H1 (cell line): ENCODE results near the gene IGLL5. TPM values are rescaled to one million over a fixed set of nuclear protein-coding genes. Genes with fewer than 3 reads are reported as not detected.

Experiments
- CTCF ChIA-PET: fragments of 300-600 bp; sonication (Branson Sonifier 250); formaldehyde crosslinking; loops from one replicate; lab custom pipeline; 2021; ENCODE audit not compliant: partially characterized antibody; lab: Charles Lee
- POLR2A ChIA-PET: fragments of 300-600 bp; sonication (Branson Sonifier 250); formaldehyde crosslinking; loops from one replicate; lab custom pipeline; 2021; ENCODE audit warnings: inconsistent platforms; ENCODE audit not compliant: partially characterized antibody; lab: Charles Lee
- DNase-seq, 2 experiments: peaks; one replicate each; pipeline versions ENCODE4 v3.0.0 to v3.0.0-alpha.2; 2010 to 2022; ENCODE audit warnings: low spot score in 2 of 2, low read depth in 1 of 2, mixed read lengths in 1 of 2
- FAIRE-seq: peaks from 2 replicates; lab custom pipeline; 2011; peaks lifted over from hg19 to GRCh38; lab: Jason Lieb, UNC
- H2AFZ ChIP-seq: 2 replicates; pipeline ENCODE4 v1.8.1; 2012; ENCODE audit warnings: low read length, inconsistent platforms
- H2AK5ac ChIP-seq: 2 replicates; pipeline ENCODE4 v1.6.1; 2013; ENCODE audit warnings: low read depth, low read length
- H2BK120ac ChIP-seq: replicated peaks from 2 replicates; pipeline ENCODE3; 2013; ENCODE audit warnings: low read depth, low read length, inconsistent platforms
- H2BK12ac ChIP-seq: 2 replicates; pipeline ENCODE4 v1.6.1; 2013; ENCODE audit warnings: low read depth, low read length
- H2BK15ac ChIP-seq: 2 replicates; pipeline ENCODE4 v1.6.1; 2013; ENCODE audit warnings: low read length
- H2BK20ac ChIP-seq: 2 replicates; pipeline ENCODE4 v1.6.1; 2013; ENCODE audit warnings: low read length
- H2BK5ac ChIP-seq: 2 replicates; pipeline ENCODE4 v1.6.1; 2013; ENCODE audit warnings: low read depth, low read length
- H3K14ac ChIP-seq: 2 replicates; pipeline ENCODE4 v1.6.1; 2013; ENCODE audit warnings: inconsistent platforms; ENCODE audit not compliant: insufficient read length
- H3K18ac ChIP-seq: 2 replicates; pipeline ENCODE4 v1.6.1; 2013; ENCODE audit warnings: low read length; ENCODE audit errors: extremely low read depth
- H3K23ac ChIP-seq: 2 replicates; pipeline ENCODE4 v1.6.1; 2013; ENCODE audit warnings: inconsistent platforms; ENCODE audit not compliant: insufficient read length
- H3K23me2 ChIP-seq: 2 replicates; pipeline ENCODE4 v1.6.1; 2013; ENCODE audit warnings: low read depth, low read length
- H3K27ac ChIP-seq: 2 replicates; pipeline ENCODE4 v1.6.1; 2011; ENCODE audit warnings: low read depth, low read length, inconsistent platforms
- H3K27me3 ChIP-seq, 4 experiments: replicated peaks in 1 of 4; 1 replicate in 1 of 4; 2 replicates in 3 of 4; pipeline versions ENCODE4 v1.6.1 to v1.8.1; 2011 to 2013; ENCODE audit warnings: low read length in 3 of 4, mild to moderate bottlenecking in 3 of 4, inconsistent platforms in 2 of 4, mixed read lengths in 2 of 4, moderate library complexity in 1 of 4; ENCODE audit not compliant: control insufficient read depth in 3 of 4, insufficient read depth in 3 of 4; ENCODE audit errors: extremely low read depth in 1 of 4
- H3K36me3 ChIP-seq, 4 experiments: 2 replicates each; pipeline versions ENCODE4 v1.6.1 to v1.8.1; 2011 to 2013; ENCODE audit warnings: mild to moderate bottlenecking in 4 of 4, low read length in 3 of 4, moderate library complexity in 2 of 4, control low read depth in 1 of 4, inconsistent platforms in 1 of 4; ENCODE audit not compliant: insufficient read depth in 4 of 4, control insufficient read depth in 2 of 4
- H3K4ac ChIP-seq: replicated peaks from 2 replicates; pipeline ENCODE3; 2013; ENCODE audit warnings: low read length, low read depth, mixed read lengths, inconsistent platforms; ENCODE audit not compliant: insufficient read length
- H3K4me1 ChIP-seq, 4 experiments: replicated peaks in 1 of 4; 1 replicate in 1 of 4; 2 replicates in 3 of 4; pipeline versions ENCODE4 v1.6.1 to v1.8.1; 2011 to 2013; ENCODE audit warnings: low read length in 3 of 4, inconsistent platforms in 2 of 4, mixed read lengths in 1 of 4; ENCODE audit not compliant: insufficient read depth in 4 of 4, control insufficient read depth in 3 of 4
- H3K4me2 ChIP-seq, 2 experiments: 2 replicates each; pipeline versions ENCODE4 v1.6.1 to v1.8.1; 2011 to 2013; ENCODE audit warnings: low read depth in 2 of 2, low read length in 2 of 2, control low read depth in 1 of 2, inconsistent platforms in 1 of 2, mild to moderate bottlenecking in 1 of 2; ENCODE audit not compliant: insufficient read depth in 1 of 2
- H3K4me3 ChIP-seq, 4 experiments: fragments of 200-600, 300-600 bp in 1 of 4; sonication (generic), shearing (Covaris generic), sonication (Bioruptor Twin) in 1 of 4; 2 replicates each; pipeline versions ENCODE4 v1.5.1 to v1.8.1; 2011 to 2016; ENCODE audit warnings: low read length in 4 of 4, low read depth in 3 of 4, control low read depth in 2 of 4, inconsistent platforms in 2 of 4, mild to moderate bottlenecking in 2 of 4, mixed read lengths in 1 of 4, moderate library complexity in 1 of 4; ENCODE audit not compliant: insufficient read depth in 2 of 4; ENCODE audit errors: extremely low read depth in 1 of 4
- H3K56ac ChIP-seq: replicated peaks from 2 replicates; pipeline ENCODE3; 2013; ENCODE audit warnings: low read depth, mild to moderate bottlenecking, mixed read lengths, low read length, inconsistent platforms; ENCODE audit not compliant: insufficient read length
- H3K79me1 ChIP-seq: 2 replicates; pipeline ENCODE4 v1.6.1; 2013; ENCODE audit warnings: low read depth, low read length, control low read depth
- H3K79me2 ChIP-seq, 2 experiments: 2 replicates each; pipeline versions ENCODE4 v1.6.1 to v1.8.1; 2012 to 2013; ENCODE audit warnings: low read length in 2 of 2, mild to moderate bottlenecking in 2 of 2, inconsistent platforms in 1 of 2; ENCODE audit not compliant: insufficient read depth in 2 of 2, control insufficient read depth in 1 of 2
- H3K9ac ChIP-seq, 4 experiments: replicated peaks in 1 of 4; 1 replicate in 1 of 4; 2 replicates in 3 of 4; pipeline versions ENCODE4 v1.6.1 to v1.8.1; 2011 to 2013; ENCODE audit warnings: low read depth in 3 of 4, low read length in 3 of 4, control low read depth in 2 of 4, mild to moderate bottlenecking in 2 of 4, moderate library complexity in 2 of 4, inconsistent platforms in 1 of 4; ENCODE audit errors: extremely low read depth in 1 of 4
- H3K9me3 ChIP-seq, 2 experiments: 2 replicates each; pipeline versions ENCODE4 v1.6.1 to v1.8.1; 2012 to 2013; ENCODE audit warnings: mild to moderate bottlenecking in 2 of 2, moderate library complexity in 2 of 2, control low read depth in 1 of 2, inconsistent platforms in 1 of 2, low read depth in 1 of 2, low read length in 1 of 2, mixed read lengths in 1 of 2; ENCODE audit not compliant: insufficient read depth in 2 of 2
- H4K20me1 ChIP-seq, 2 experiments: replicated peaks in 1 of 2; 2 replicates each; pipeline versions ENCODE3 to v1.8.1; 2011 to 2013; ENCODE audit warnings: inconsistent platforms in 2 of 2, low read length in 2 of 2, mild to moderate bottlenecking in 1 of 2; ENCODE audit not compliant: insufficient read depth in 2 of 2, control insufficient read depth in 1 of 2
- H4K5ac ChIP-seq: 2 replicates; pipeline ENCODE4 v1.6.1; 2013; ENCODE audit warnings: low read length, low read depth, mixed read lengths, inconsistent platforms; ENCODE audit not compliant: insufficient read length
- H4K8ac ChIP-seq: 2 replicates; pipeline ENCODE4 v1.8.0; 2013; ENCODE audit warnings: mild to moderate bottlenecking, moderate library complexity, low read length, inconsistent platforms; ENCODE audit not compliant: insufficient read depth; ENCODE audit errors: extremely low read depth
- H4K91ac ChIP-seq: replicated peaks from 2 replicates; pipeline ENCODE3; 2013; ENCODE audit warnings: low read length, mixed read lengths, inconsistent platforms; ENCODE audit not compliant: insufficient read length
- CHD1 ChIP-seq: IDR thresholded peaks from 2 replicates; pipeline ENCODE4 v1.6.1; 2012; ENCODE audit warnings: low read depth, low read length, improper control_type of control experiment
- EGR1 ChIP-seq: IDR thresholded peaks from 2 replicates; pipeline ENCODE4 v1.6.1; 2011; ENCODE audit warnings: low read depth, low read length, borderline replicate concordance
- GTF2F1 ChIP-seq: IDR thresholded peaks from 2 replicates; pipeline ENCODE4 v1.6.1; 2012; ENCODE audit warnings: low read depth, low read length, improper control_type of control experiment, borderline replicate concordance
- JUND ChIP-seq: IDR thresholded peaks from 2 replicates; pipeline ENCODE4 v1.6.1; 2011; ENCODE audit warnings: mild to moderate bottlenecking, improper control_type of control experiment, low read length
- PHF8 ChIP-seq: fragments of 200-600 bp; sonication (generic); conservative IDR thresholded peaks from 2 replicates; pipeline ENCODE4 v1.7.1; 2012; ENCODE audit warnings: low read depth, mild to moderate bottlenecking, inconsistent platforms, low read length, moderate library complexity
- POLR2AphosphoS5 ChIP-seq: IDR thresholded peaks from 2 replicates; pipeline ENCODE4 v1.6.1; 2011; ENCODE audit warnings: low read depth, low read length
- SAP30 ChIP-seq: fragments of 300-600 bp; sonication (generic); IDR thresholded peaks from 2 replicates; pipeline ENCODE4 v1.7.1; 2012; ENCODE audit warnings: low read length, moderate library complexity, mild to moderate bottlenecking, inconsistent platforms; ENCODE audit not compliant: insufficient read depth, insufficient replicate concordance
- SIN3A ChIP-seq, 2 experiments: IDR thresholded peaks in 1 of 2; conservative IDR thresholded peaks in 1 of 2; 2 replicates each; pipeline ENCODE4 v1.6.1; 2011 to 2012; ENCODE audit warnings: low read length in 2 of 2, improper control_type of control experiment in 1 of 2, low read depth in 1 of 2, mild to moderate bottlenecking in 1 of 2
- SIX5 ChIP-seq: IDR thresholded peaks from 2 replicates; pipeline ENCODE4 v1.6.1; 2011; ENCODE audit warnings: mild to moderate bottlenecking, low read depth, low read length
- SRF ChIP-seq: IDR thresholded peaks from 2 replicates; pipeline ENCODE4 v1.6.1; 2011; ENCODE audit warnings: mild to moderate bottlenecking, low read depth, low read length, moderate library complexity
- TEAD4 ChIP-seq: IDR thresholded peaks from 2 replicates; pipeline ENCODE4 v1.6.1; 2012; ENCODE audit warnings: low read depth, low read length, inconsistent platforms, mixed read lengths
- WGBS, 2 experiments: shearing (Covaris generic) in 1 of 2; methylation state at CpG; one replicate each; pipeline versions ENCODE4 v1.1.6 to v1.1.7; 2013 to 2015; ENCODE audit warnings: low lambda C conversion rate in 2 of 2, mixed read lengths in 2 of 2, inconsistent platforms in 1 of 2, low coverage in 1 of 2, missing lambda C conversion rate in 1 of 2; ENCODE audit not compliant: insufficient replicate concordance in 2 of 2, insufficient coverage in 1 of 2, insufficient read length in 1 of 2; ENCODE audit errors: extremely low coverage in 1 of 2, missing lambda C conversion rate in 1 of 2; 5-methylcytosine and 5-hydroxymethylcytosine counted together
- polyA plus RNA-seq, 7 experiments: library from polyadenylated mRNA; depleted of rRNA in 3 of 7; stranded (reverse) in 5 of 7; unstranded in 2 of 7; fragments of >200 nt in 5 of 7; fragments of 200-250 nt in 2 of 7; gene quantifications; 1 replicate in 5 of 7; 2 replicates in 1 of 7; 4 replicates in 1 of 7; pipeline versions ENCODE4 v1.2.1 to v1.2.3, GENCODE V29; 2011 to 2013; ENCODE audit warnings: missing spikeins in 2 of 7, mixed read lengths in 2 of 7
- total RNA-seq: library from RNA; stranded (reverse); fragmentation: NEBNext Ultra II Directional; extraction: Animal tissue kit (Norgen Biotek cat#: 25700); gene quantifications from 2 replicates; pipeline ENCODE4 v1.2.1, GENCODE V29; 2021

IGLL5 gene
- total and polyA plus RNA-seq, 2 of the 8 experiments (the other 6 are each of a cell fraction or from before 2014, with no cell fraction given) = not detected

- Histone ChIP-seq H3K23ac (no peak overlapping the region), H2BK5ac (no peak overlapping the region), H2BK12ac (no peak overlapping the region), H3K79me2 (no peaks in the 10 kb centered on the region), H2BK15ac (no peak overlapping the region), H3K4ac (no peak overlapping the region), H4K20me1 (no peaks in the 10 kb centered on the region), H3K4me1 (peaks cover 0 to 11% (median 0%) of the 10 kb centered on the region in 4 experiments; a peak in 1 of 7 replicates), H3K9me3 (peaks cover 33 to 95% of the 10 kb centered on the region in 2 experiments), H4K91ac (no peak overlapping the region), H3K18ac (no peak overlapping the region), H3K4me3 (no peak overlapping the region), H4K8ac (no peak overlapping the region), H4K5ac (no peak overlapping the region), H3K23me2 (no peaks in the 10 kb centered on the region), H3K14ac (no peak overlapping the region), H2AK5ac (no peak overlapping the region), H3K4me2 (no peak overlapping the region), H2BK20ac (no peak overlapping the region), H3K27me3 (peaks cover 0 to 10% (median 7%) of the 10 kb centered on the region in 4 experiments; a peak in 4 of 7 replicates), H3K56ac (no peak overlapping the region), H3K9ac (no peak overlapping the region), H2BK120ac (no peak overlapping the region), H3K79me1 (no peaks in the 10 kb centered on the region), H3K27ac (no peak overlapping the region), H2AFZ (no peak overlapping the region), H3K36me3 (no peaks in the 10 kb centered on the region)
- TF ChIP-seq SIN3A (conservative IDR thresholded peaks at IDR 0.05 in 1 of 2, IDR thresholded peaks at IDR 0.05 in 1 of 2; ENCODE audit: low read depth in 1 of 2, low read length in 2 of 2) (no peak), TEAD4 (no peak), GTF2F1 (no peak), EGR1 (no peak), SAP30 (no peak), POLR2AphosphoS5 (no peak), CHD1 (no peak), SRF (no peak), JUND (no peak), PHF8 (no peak), SIX5 (no peak)
- FAIRE-seq = no peak
- DNase-seq = no peak
- ChIA-PET POLR2A (no interaction called here), CTCF (interaction anchor here (1.0 kb wide), 1 partner anchor 198 kb away, joined by 3 read pairs; no protein-coding TSS in a partner anchor)
- WGBS, 2 experiments = 76% methylated on average over 16 of the region's 16 CpGs; no CpG with 5 or more reads in 1 of the 2 experiments
Measured at GRCh38 chr22:22929381-22930221, 42.0 kb downstream of the IGLL5 start.
